SH-SY5Y (cell line): ENCODE data around the gene VAV2.

Source experiments
- GATA2 ChIP-seq: IDR thresholded peaks from 2 replicates; pipeline ENCODE4 v1.6.1; 2011; ENCODE audit warnings: mild to moderate bottlenecking, low read depth, low read length
- GATA3 ChIP-seq: IDR thresholded peaks from 2 replicates; pipeline ENCODE4 v1.6.1; 2011; ENCODE audit warnings: low read depth, mild to moderate bottlenecking, low read length, moderate library complexity

GRCh38 chr9:133980864-133981588, 11.1 kb downstream of the VAV2 start:
- TF ChIP-seq GATA2 (no peak), GATA3 (no peak)
